ENCODE data around the gene PIK3CG.
"Not testable (repeated sequence)": the region's sequence is repeated elsewhere in the genome, so short reads cannot be mapped to it uniquely, and the experiment has no call there.

The PIK3CG gene

GRCh38 chr7:106938803-106939202 lies 73.7 kb downstream of the PIK3CG start:
- DNase-seq (ENCODE audit: low read depth) = no peak

- no peak for DNase-seq (ENCODE audit: low read depth)
Observed at GRCh38 chr7:106944035-106944665, 79.1 kb downstream of the PIK3CG start.

DNA sequence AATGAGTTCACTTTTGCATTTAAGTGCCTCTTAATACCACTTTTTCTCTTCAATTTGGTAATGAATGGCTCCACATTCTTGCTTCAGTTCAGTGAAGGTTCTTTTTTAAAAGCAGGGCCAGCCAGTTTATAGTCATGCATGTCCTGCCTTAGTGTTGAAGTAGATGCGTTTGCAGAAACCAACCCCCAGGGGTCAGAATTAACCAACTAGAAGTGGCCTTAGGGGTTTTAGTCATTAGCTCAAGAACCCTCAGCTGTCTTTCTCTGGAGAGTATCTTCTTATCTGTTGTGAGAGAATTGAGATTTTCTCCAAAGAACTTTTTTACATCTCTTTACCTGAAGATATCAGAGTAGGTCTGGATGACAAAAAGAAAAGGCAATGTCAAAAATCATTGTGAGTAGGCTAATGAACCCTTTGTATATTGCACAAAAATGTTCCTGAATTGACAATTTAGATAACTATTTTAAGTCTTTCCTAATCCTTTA lies 82.2 kb downstream of the PIK3CG start:
- DNase-seq (ENCODE audit: low read depth) = peak; percentile 21

DNA sequence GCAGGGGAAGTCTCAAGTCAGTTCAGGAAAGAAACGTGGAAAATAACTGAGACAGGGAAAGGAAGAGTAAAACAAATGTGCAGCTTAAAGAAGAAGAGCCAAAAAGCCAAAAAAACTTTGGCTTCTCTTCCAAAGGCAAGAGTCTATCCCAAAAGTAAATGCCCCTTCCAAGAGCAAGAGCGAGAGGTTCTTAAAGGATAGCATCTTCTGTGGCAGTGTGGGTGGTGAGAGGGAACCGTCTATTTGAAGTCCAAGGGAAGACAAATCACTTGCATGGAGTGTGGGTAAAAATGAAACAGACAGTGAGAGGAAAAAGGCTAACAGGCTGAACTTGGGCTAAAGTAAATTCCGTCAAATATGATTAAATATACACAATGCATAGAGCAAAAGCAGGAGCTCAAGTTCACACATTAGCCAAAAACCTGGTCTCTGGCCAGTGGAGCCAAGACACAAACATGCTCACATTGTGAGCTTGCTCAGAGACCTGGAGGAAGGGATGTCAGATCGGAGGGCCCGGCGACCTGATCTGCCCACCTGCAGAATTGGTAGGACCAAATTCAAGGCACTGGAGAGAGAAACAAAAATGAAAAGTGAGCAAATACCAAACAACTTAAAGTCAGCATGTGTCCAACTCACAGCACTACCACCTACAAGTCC lies 87.0 kb downstream of the PIK3CG start:
- no peak for DNase-seq (ENCODE audit: low read depth)

DNA sequence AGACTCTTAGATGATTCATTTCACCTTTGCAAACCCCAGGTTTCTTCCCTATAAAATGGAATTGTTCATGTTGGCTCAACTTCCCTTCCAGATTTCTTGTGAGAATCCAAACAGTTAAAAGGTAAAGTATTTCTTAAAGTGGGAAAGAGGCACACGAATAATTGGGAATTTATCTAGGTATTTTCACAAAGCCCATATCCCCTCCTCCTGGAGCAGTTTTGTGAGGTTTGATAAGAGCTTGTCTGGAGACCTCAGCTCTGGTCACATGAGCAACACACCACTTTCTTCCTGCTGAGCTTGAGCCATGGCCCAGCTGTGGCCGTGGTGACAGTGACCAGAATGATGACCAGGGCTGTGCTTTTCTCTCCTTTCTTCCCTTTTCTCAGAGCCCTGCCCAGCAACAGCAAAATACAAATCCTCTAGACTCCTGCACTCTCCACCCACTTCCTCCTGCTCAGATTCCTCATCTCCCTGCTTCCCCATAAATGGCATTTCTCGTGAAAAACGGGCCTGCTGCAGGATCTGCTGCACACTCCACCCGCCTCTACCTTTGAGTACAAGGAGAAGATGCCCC lies 87.7 kb downstream of the PIK3CG start:
- DNase-seq (ENCODE audit: low read depth) = no peak

DNA sequence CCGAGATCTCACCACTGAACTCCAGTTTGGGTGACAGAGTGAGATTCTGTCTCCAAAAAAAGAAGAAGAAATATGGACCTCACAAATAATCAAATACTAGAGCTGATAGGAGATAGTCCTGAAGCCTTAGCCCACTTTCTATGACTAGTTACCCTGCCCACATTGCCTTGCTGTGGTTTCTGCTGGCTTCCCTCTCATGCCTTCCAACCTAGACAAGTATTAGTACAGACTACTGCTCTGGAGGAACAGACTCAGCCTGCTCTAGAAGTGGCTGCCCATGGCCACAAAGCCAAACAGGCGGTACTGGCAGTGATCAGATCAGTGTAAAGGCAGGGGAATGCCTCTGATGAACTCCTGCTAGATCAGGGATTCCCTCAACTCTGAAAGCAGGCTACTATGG lies 89.8 kb downstream of the PIK3CG start:
- no peak for DNase-seq (ENCODE audit: low read depth)

- DNase-seq (ENCODE audit: low read depth) = not testable (repeated sequence)
Observed at GRCh38 chr7:106955857-106956256, 90.8 kb downstream of the PIK3CG start.

Data from GM04503 (cell line).